HepG2 (cell line): Measurements from ENCODE around the gene SOSTDC1. TPM values are rescaled to one million over a fixed set of nuclear protein-coding genes. Genes with fewer than 3 reads are reported as not detected.

Source experiments
- BCL6 ChIP-seq: IDR thresholded peaks from 2 replicates; pipeline ENCODE4 v1.6.1; 2016; ENCODE audit warnings: missing genetic modification reagents, missing compliant biosample characterization
- CBFB ChIP-seq: sonication (generic); formaldehyde crosslinking; IDR thresholded peaks from 2 replicates; pipeline ENCODE4 v1.4.0; 2020; ENCODE audit warnings: missing genetic modification reagents
- EHMT2 ChIP-seq: fragments of 200-600 bp; sonication (generic); IDR thresholded peaks from 2 replicates; pipeline ENCODE4 v1.7.0; 2017; ENCODE audit warnings: antibody characterized with exemption, low read depth, low read length, borderline replicate concordance
- ELK4 ChIP-seq: sonication (generic); formaldehyde crosslinking; IDR thresholded peaks from 2 replicates; pipeline ENCODE4 v1.9.0; 2021; ENCODE audit warnings: missing genetic modification reagents, borderline replicate concordance
- KDM6A ChIP-seq: IDR thresholded peaks from 2 replicates; pipeline ENCODE4 v1.6.1; 2016; ENCODE audit warnings: low read depth
- KLF9 ChIP-seq: IDR thresholded peaks from 2 replicates; pipeline ENCODE4 v1.6.1; 2016; ENCODE audit warnings: low read depth
- MAFK ChIP-seq, 2 experiments: IDR thresholded peaks in 1 of 2; conservative IDR thresholded peaks in 1 of 2; 2 replicates each; pipeline ENCODE4 v1.6.1; 2011; ENCODE audit warnings: improper control_type of control experiment in 2 of 2, low read length in 2 of 2
- PATZ1 ChIP-seq: sonication (generic); formaldehyde crosslinking; IDR thresholded peaks from 2 replicates; pipeline ENCODE4 v1.4.0; 2020; ENCODE audit warnings: missing genetic modification reagents
- REST ChIP-seq, 2 experiments: IDR thresholded peaks; 2 replicates each; pipeline ENCODE4 v1.6.1; 2011 to 2012; ENCODE audit warnings: low read length in 2 of 2, borderline replicate concordance in 1 of 2, low read depth in 1 of 2, mild to moderate bottlenecking in 1 of 2, moderate library complexity in 1 of 2
- TBX3 ChIP-seq: fragments of 450-650 bp; IDR thresholded peaks from 2 replicates; pipeline ENCODE4 v1.6.1; 2017; ENCODE audit warnings: antibody characterized with exemption, mild to moderate bottlenecking, inconsistent platforms, borderline replicate concordance
- U2AF1 ChIP-seq: fragments of 200-400 bp; formaldehyde crosslinking; optimal IDR thresholded peaks from 2 replicates; pipeline ENCODE3; 2017; ENCODE audit warnings: mild to moderate bottlenecking, low read depth, low read length
- ZNF367 ChIP-seq: sonication (generic); formaldehyde crosslinking; IDR thresholded peaks from 2 replicates; pipeline ENCODE4 v1.4.0; 2020; ENCODE audit warnings: missing genetic modification reagents, borderline replicate concordance
- ZNF747 ChIP-seq: sonication (generic); formaldehyde crosslinking; IDR thresholded peaks from 2 replicates; pipeline ENCODE4 v1.8.1; 2023; ENCODE audit warnings: missing genetic modification reagents, mild to moderate bottlenecking, borderline replicate concordance
- ZNF782 ChIP-seq: sonication (generic); formaldehyde crosslinking; IDR thresholded peaks from 2 replicates; pipeline ENCODE4 v1.4.0; 2020; ENCODE audit warnings: missing genetic modification reagents, mild to moderate bottlenecking, borderline replicate concordance
- polyA plus RNA-seq, 8 experiments: library from polyadenylated mRNA; depleted of rRNA in 3 of 8; stranded (reverse) in 7 of 8; unstranded in 1 of 8; fragments of >200 nt; fragmentation: Illumina TruSeq in 4 of 8; extraction: Trizol in 4 of 8; gene quantifications; 2 replicates each; pipeline versions ENCODE4 v1.2.1 to v1.2.3, GENCODE V29; 2011 to 2016; ENCODE audit warnings: low read depth in 4 of 8, missing spikeins in 1 of 8, mixed read lengths in 1 of 8; ENCODE audit not compliant: insufficient read depth in 1 of 8
- total RNA-seq, 5 experiments: library from RNA; depleted of rRNA; stranded (reverse); fragments of >200 nt; fragmentation: Illumina TruSeq; extraction: Trizol; gene quantifications; 2 replicates each; pipeline ENCODE4 v1.2.3, GENCODE V29; 2016; ENCODE audit warnings: low read depth in 1 of 5
- TF ChIP-seq, protein P1 (sequence below): sonication (generic); formaldehyde crosslinking; IDR thresholded peaks from 2 replicates; pipeline ENCODE4 v1.4.0; 2020; ENCODE audit warnings: mild to moderate bottlenecking, missing genetic modification reagents

The SOSTDC1 gene
- total and polyA plus RNA-seq, 2 of the 13 experiments (the other 11 are each of a cell fraction or from before 2014, with no cell fraction given), result not detected

- TF ChIP-seq ELK4 (CRISPR knock-in tag), result no peak
- 0 out of 4 replicates have a peak, but pooled peaks of 1 of the 2 experiments have one; percentile 5 for TF ChIP-seq REST (IDR thresholded peaks at IDR 0.05; ENCODE audit: borderline replicate concordance in 1 of 2, low read depth in 1 of 2, low read length in 2 of 2)
- TF ChIP-seq U2AF1, result no peak
- TF ChIP-seq, protein P1, sequence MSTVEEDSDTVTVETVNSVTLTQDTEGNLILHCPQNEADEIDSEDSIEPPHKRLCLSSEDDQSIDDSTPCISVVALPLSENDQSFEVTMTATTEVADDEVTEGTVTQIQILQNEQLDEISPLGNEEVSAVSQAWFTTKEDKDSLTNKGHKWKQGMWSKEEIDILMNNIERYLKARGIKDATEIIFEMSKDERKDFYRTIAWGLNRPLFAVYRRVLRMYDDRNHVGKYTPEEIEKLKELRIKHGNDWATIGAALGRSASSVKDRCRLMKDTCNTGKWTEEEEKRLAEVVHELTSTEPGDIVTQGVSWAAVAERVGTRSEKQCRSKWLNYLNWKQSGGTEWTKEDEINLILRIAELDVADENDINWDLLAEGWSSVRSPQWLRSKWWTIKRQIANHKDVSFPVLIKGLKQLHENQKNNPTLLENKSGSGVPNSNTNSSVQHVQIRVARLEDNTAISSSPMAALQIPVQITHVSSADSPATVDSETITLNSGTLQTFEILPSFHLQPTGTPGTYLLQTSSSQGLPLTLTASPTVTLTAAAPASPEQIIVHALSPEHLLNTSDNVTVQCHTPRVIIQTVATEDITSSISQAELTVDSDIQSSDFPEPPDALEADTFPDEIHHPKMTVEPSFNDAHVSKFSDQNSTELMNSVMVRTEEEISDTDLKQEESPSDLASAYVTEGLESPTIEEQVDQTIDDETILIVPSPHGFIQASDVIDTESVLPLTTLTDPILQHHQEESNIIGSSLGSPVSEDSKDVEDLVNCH (CRISPR knock-in tag), result no peak
- no peak for TF ChIP-seq ZNF782
- no peak for TF ChIP-seq ZNF367
- no peak for TF ChIP-seq KLF9 (CRISPR knock-in tag)
- TF ChIP-seq PATZ1, result peak; percentile 37; the same call in 1 of the 2 replicates
- peak; percentile 86 for TF ChIP-seq KDM6A (CRISPR knock-in tag)
- no peak for TF ChIP-seq ZNF747 (CRISPR knock-in tag)
- TF ChIP-seq CBFB (CRISPR knock-in tag), result 0 out of 2 replicates have a peak, but pooled peaks have one; percentile 21
- TF ChIP-seq EHMT2, result peak; percentile 84; the same call in 1 of the 2 replicates
- peak in 1 of 2 experiments; percentile 63; a peak in 3 of 4 replicates for TF ChIP-seq MAFK (conservative IDR thresholded peaks at IDR 0.05 in 1 of 2, IDR thresholded peaks at IDR 0.05 in 1 of 2; ENCODE audit: low read length in 2 of 2)
- peak; percentile 96 for TF ChIP-seq BCL6 (CRISPR knock-in tag)
- TF ChIP-seq TBX3, result 0 out of 2 replicates have a peak, but pooled peaks have one; percentile 46
- TF ChIP-seq, all 625 proteins: peak for 44
These were observed 27.1 kb upstream of the SOSTDC1 start (continued) for GRCh38 chr7:16492513-16493062.
